SK-N-SH treated with all-trans-retinoic acid at 6 μM for 48 hours (cell line): ENCODE measurements around the gene EMX1.

ENCODE experiments used
- CSDC2 ChIP-seq: fragments of 250-450 bp; sonication (Bioruptor Pico); IDR thresholded peaks from 2 replicates; pipeline ENCODE4 v1.5.0; 2020; ENCODE audit warnings: mild to moderate bottlenecking, moderate library complexity
- OSR1 ChIP-seq: fragments of 250-450 bp; sonication (Bioruptor Pico); IDR thresholded peaks from 2 replicates; pipeline ENCODE4 v1.8.0; 2022; ENCODE audit warnings: moderate library complexity, mild to moderate bottlenecking, inconsistent platforms
- TCF4 ChIP-seq: fragments of 250-450 bp; sonication (Bioruptor Pico); IDR thresholded peaks from 2 replicates; pipeline ENCODE4 v1.8.0; 2021; ENCODE audit warnings: mild to moderate bottlenecking, moderate library complexity, borderline replicate concordance
- TOX ChIP-seq: fragments of 250-450 bp; sonication (Bioruptor Pico); IDR thresholded peaks from 2 replicates; pipeline ENCODE4 v1.8.0; 2021; ENCODE audit warnings: mild to moderate bottlenecking, moderate library complexity, borderline replicate concordance
- ZC3H10 ChIP-seq: fragments of 250-450 bp; sonication (Bioruptor Pico); IDR thresholded peaks from 2 replicates; pipeline ENCODE4 v1.5.1; 2021; ENCODE audit warnings: mild to moderate bottlenecking, moderate library complexity
- ZFP30 ChIP-seq: fragments of 450-650 bp; formaldehyde crosslinking; IDR thresholded peaks from 2 replicates; pipeline ENCODE4 v1.5.0; 2022; ENCODE audit warnings: mild to moderate bottlenecking, moderate library complexity
- ZNF565 ChIP-seq: fragments of 450-650 bp; formaldehyde crosslinking; conservative IDR thresholded peaks from 2 replicates; pipeline ENCODE4 v1.5.0; 2020; ENCODE audit warnings: low read depth, mild to moderate bottlenecking, moderate library complexity
- TF ChIP-seq, protein P1 (sequence below): fragments of 250-450 bp; sonication (Bioruptor Pico); IDR thresholded peaks from 2 replicates; pipeline ENCODE4 v1.5.1; 2020; ENCODE audit warnings: low read depth, mild to moderate bottlenecking, moderate library complexity

DNA sequence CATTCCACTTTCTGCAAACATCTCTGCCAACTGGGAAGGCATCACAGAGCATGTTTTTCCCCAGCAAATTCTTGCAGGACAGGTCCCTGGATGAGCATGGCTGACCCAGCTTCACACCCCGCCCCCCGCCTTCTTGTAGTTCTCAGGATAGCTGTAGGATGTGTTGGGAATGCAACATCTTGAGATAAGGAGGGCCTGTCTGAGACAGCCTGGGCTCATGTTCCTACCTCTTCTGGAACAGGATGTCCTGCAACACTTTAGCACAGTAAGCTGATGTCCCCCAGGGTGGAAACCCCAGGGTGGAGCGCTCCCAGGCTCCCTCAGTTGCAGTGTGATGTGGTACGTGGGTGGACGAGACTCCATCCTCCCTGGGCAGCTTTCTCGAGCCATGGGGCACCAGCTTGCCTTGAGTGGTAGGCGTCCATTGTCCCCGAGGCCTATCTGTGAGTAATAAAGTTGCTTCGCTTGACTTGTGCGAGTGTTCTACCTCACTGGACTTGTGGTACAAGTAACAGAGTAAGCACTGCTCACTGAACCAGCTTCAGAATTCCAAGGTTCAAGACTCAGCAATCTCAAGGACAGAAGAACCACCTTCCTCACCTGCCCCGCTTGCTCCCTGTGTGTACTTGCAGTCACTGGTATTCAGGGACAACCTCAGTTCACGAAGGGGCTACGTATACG lies 48.6 kb downstream of the EMX1 start:
- TF ChIP-seq ZFP30 (CRISPR knock-in tag), result no peak
- no peak for TF ChIP-seq TOX (CRISPR knock-in tag)
- TF ChIP-seq, protein P1, sequence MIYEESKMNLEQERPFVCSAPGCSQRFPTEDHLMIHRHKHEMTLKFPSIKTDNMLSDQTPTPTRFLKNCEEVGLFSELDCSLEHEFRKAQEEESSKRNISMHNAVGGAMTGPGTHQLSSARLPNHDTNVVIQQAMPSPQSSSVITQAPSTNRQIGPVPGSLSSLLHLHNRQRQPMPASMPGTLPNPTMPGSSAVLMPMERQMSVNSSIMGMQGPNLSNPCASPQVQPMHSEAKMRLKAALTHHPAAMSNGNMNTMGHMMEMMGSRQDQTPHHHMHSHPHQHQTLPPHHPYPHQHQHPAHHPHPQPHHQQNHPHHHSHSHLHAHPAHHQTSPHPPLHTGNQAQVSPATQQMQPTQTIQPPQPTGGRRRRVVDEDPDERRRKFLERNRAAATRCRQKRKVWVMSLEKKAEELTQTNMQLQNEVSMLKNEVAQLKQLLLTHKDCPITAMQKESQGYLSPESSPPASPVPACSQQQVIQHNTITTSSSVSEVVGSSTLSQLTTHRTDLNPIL (CRISPR knock-in tag), result no peak
- TF ChIP-seq CSDC2 (CRISPR knock-in tag), result no peak
- TF ChIP-seq ZNF565 (CRISPR knock-in tag), result no peak
- TF ChIP-seq TCF4 (CRISPR knock-in tag), result no peak
- no peak for TF ChIP-seq OSR1 (CRISPR knock-in tag)
- TF ChIP-seq ZC3H10 (CRISPR knock-in tag), result no peak
